Adrenal gland (tissue), 5 donors: Measurements from ENCODE around the gene GRIN2D.

ENCODE experiments used
- CTCF ChIP-seq, 6 experiments: fragments of 450-650 bp in 4 of 6; fragments of 200-600 bp in 2 of 6; sonication (generic) in 1 of 6; IDR thresholded peaks; 1 replicate in 5 of 6; 2 replicates in 1 of 6; pipeline versions ENCODE4 v1.5.1 to v1.8.0; 2016 to 2021; ENCODE audit warnings: antibody characterized with exemption in 6 of 6, mild to moderate bottlenecking in 2 of 6, moderate library complexity in 1 of 6
- POLR2A ChIP-seq, 2 donors: fragments of 450-650 bp; IDR thresholded peaks; one replicate each; pipeline ENCODE4 v1.6.1; 2017; ENCODE audit warnings: antibody characterized with exemption in 2 of 2, mild to moderate bottlenecking in 2 of 2, moderate library complexity in 1 of 2
- donor health status: DM: no; HTN: no; CAD: no.

- TF ChIP-seq CTCF (IDR thresholded peaks at IDR 0.05) (no peak), POLR2A (IDR thresholded peaks at IDR 0.05) (no peak)
These were observed 24.5 kb upstream of the GRIN2D start for GRCh38 chr19:48368936-48369335.
